NCI-H1694 treated with DMSO at 0.1 percent for 48 hours (cell line): ENCODE data around the gene STAB1.

Source experiments
- DNase-seq: peaks from one replicate; lab custom pipeline; 2025; lab: John Stamatoyannopoulos, UW

STAB1 gene

GRCh38 chr3:52458031-52458760 lies 36.9 kb upstream of the STAB1 start:
- no peak for DNase-seq

- DNase-seq = no peak
Observed at GRCh38 chr3:52458770-52459545, 36.2 kb upstream of the STAB1 start.

DNA sequence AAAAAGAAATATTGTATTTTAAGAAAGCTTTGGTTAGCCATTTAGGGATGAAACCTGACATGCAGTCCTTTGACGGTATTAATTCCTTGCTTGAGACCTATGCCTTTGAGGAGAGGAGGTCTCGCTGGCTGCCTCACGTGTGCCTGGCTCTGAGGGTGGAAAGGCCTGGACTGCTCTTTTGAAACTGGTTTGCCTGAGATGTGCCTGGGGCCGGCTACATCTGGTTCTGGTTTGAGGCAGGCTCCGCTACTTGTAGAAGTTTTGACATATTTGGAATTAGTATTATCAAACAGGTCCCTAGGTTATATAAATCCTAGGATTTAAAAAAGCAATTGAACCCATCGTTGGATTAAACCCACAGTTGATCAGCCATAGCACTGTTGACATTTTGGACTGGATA lies 33.3 kb upstream of the STAB1 start:
- no peak for DNase-seq

- DNase-seq = no peak
Observed at GRCh38 chr3:52463416-52463815, 31.7 kb upstream of the STAB1 start.

GRCh38 chr3:52468336-52468735 lies 26.8 kb upstream of the STAB1 start:
- no peak for DNase-seq

DNA sequence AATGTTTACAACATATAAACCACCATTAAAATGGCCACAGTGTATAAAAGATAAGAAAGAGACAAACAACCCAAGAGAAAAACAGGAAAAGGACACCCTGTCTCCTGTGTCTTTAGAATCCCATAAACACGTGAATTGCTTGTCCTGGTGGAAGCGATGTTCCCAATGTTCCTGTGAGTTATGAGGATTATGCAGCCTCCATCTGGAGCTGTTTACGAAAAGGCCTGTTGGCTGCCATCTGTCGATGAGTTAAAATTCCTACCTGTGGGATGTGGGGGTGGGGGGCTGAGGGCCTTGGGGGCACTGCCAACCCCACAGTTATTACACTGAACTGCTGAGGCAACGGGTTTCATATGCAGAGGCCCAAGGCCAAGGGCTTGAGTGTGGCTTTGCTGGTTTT lies 26.1 kb upstream of the STAB1 start:
- DNase-seq = peak; percentile 57

- no peak for DNase-seq
Observed at GRCh38 chr3:52470920-52471319, 24.2 kb upstream of the STAB1 start.

DNA sequence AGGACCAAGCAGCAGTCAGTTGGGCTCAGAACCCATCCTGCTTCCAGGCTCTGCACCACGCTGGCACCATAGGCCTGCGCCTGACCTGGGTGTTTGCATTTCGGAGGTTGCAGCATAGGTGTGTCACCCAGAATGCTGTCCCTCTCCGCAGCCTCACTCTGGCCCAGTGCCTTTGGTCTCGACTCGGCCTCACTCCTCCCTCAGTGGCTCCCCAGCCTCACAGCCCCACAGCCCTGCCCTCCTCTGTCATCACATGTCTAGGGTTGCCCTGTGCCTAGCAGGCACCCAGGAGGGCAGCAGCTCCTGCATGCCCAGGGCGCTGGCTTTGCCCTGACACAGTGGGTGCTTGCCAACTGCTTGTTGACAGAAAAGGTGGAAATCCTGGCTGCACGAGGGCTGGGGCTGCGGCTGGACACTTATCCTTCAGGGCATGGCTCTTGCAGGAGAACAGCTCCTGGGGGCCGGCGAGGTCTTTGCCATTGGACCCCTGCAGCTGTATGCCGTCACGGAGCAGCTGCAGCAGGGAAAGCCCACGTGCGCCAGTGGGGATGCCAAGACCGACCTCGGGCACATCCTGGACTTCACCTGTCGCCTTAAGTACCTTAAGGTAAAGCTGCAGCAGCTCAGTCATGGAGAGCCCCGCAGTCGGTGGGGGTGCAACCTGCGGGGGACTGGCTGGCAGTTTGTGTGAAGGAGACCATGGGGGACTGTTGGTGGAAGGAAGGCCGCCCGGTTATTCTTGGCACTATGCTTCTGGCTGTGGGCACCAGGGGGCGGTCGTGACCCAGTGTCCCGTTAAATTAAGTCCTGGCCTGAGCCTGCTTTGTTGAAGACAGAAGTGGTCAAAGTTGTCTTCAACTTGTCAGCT lies 23.5 kb upstream of the STAB1 start:
- DNase-seq = no peak

GRCh38 chr3:52472239-52473000 lies 22.7 kb upstream of the STAB1 start:
- no peak for DNase-seq

DNA sequence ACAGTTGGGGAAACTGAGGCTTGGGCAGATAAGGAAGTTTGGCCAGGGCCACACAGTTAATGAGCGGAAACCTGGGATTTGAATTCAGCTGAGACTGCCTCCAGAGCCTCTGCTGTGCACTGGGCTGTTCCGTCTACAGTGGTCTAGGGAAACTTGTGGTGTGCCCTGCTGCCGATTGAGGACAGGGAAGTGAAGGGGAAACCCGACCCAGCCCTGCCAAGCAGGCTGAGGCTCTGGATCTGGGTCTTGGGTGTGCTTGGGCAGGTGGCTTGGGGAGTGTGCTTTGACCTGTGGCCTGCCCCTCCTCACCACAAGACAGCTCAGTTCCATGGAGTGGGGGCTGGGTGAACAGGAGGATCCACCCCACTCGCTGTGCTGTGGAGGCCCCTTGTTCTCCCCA lies 22.1 kb upstream of the STAB1 start:
- no peak for DNase-seq

- DNase-seq = no peak
Observed at GRCh38 chr3:52477076-52477795, 17.9 kb upstream of the STAB1 start.

DNA sequence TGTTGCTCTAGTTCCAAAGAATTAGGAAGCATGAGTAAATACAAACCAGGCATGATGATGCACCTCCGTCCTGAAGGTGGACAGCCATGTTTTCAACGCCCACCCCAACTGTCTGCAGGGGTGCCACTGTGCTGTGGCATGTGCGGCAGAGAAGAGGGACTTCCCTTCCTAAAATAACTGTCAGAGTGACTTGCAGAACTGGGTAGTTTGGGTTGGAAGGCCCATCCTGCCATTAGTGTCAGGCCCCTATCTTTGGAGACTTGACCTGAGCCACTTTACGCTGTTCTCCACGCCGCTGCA lies 17.4 kb upstream of the STAB1 start:
- no peak for DNase-seq

GRCh38 chr3:52479037-52479876 lies 15.9 kb upstream of the STAB1 start:
- no peak for DNase-seq

DNA sequence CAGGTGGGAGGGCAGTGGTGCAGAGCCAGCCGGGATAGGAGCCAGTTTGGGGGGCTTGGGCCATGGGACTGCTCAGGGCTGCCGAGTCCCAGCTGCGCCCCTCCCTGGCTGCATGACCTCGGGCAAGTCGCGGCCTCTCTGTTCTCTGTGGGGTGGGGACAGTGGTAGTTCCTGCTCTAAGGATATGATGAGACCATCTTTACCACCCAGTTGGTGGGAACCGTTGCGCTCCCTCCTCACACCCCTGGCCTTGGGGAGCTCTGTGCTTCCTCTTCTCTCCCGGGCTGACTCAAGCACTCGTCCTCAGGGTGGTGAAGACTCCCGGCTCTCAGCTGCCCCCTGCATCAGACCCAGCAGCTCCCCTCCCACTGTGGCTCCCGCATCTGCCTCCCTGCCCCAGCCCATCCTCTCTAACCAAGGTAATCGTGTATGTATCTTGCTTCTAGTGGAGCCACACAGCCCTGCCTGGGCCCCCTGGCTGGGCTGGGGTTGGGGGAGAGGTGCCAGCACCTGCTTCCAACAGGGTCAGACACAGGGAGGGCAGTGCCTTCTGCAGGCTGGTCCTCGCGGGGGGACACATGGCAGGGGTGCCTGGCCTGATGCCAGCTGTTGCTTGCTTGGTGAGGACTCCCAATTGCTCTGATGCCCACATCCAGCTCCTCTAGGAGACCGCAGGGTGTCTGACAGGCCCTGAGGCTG lies 15.1 kb upstream of the STAB1 start:
- DNase-seq = no peak

- peak; percentile 53 for DNase-seq
Observed at GRCh38 chr3:52480768-52481715, 14.1 kb upstream of the STAB1 start.

DNA sequence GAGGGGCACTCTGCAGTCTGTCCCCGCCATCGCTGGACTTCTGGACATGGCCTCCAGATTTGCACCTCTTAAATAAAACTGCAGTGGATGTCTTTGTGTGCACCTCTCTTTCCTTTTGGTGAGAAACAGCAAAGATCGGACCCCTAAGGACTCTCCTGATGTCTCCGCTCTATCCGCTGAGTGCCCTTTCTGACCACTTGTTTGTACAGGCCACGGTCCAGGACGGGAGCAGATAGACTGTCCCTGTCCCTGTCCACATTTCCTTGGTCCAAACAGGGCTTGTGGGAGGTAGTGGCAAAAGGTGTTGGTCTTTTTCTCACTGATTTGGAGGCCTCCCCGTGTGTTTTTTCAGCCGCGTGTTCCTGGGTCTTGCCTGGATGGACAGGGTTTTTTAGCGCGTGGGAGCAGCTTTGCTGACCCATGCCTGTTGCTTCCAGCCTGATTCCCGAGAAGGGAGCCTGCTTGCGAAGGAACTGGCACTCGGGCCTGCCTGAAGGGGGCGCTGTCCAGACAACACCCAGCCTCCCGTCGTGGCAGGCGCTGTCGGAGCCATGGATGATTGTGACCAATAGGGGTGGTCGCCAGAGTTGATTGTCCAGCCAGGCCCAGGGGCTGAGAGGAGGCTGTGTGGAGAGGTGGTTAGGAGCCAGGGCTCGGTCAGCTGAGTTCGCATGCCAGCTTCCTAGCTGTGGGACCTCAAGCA lies 13.2 kb upstream of the STAB1 start:
- no peak for DNase-seq

GRCh38 chr3:52483081-52483480 lies 12.1 kb upstream of the STAB1 start:
- DNase-seq = no peak
